Transverse colon (tissue), 4 donors: ENCODE measurements around the gene DOCK2. TPM values are rescaled to one million over a fixed set of nuclear protein-coding genes. Genes with fewer than 3 reads are reported as not detected.
"Not testable (repeated sequence)": the region's sequence is repeated elsewhere in the genome, so short reads cannot be mapped to it uniquely, and the experiment has no call there.

Source experiments
- DNase-seq: peaks from one replicate; pipeline ENCODE4 v3.0.0-alpha.2; 2019
- H3K27ac ChIP-seq, 4 donors: fragments of 200-600 bp; sonication (generic); 2 replicates each; pipeline ENCODE4 v1.5.1; 2016 to 2018; ENCODE audit warnings: inconsistent platforms in 4 of 4
- H3K27me3 ChIP-seq: fragments of 200-600 bp; sonication (generic); 2 replicates; pipeline ENCODE4 v1.5.1; 2017; ENCODE audit warnings: inconsistent platforms
- H3K36me3 ChIP-seq, 4 donors: fragments of 200-600 bp; sonication (generic); 2 replicates each; pipeline ENCODE4 v1.5.1; 2017 to 2019; ENCODE audit warnings: inconsistent platforms in 4 of 4
- H3K4me1 ChIP-seq, 4 donors: fragments of 200-600 bp; sonication (generic); 2 replicates each; pipeline ENCODE4 v1.5.1; 2017 to 2020; ENCODE audit warnings: inconsistent platforms in 4 of 4
- H3K4me3 ChIP-seq, 4 donors: fragments of 200-600 bp; sonication (generic); 1 replicate in 1 of 4; 2 replicates in 3 of 4; pipeline versions ENCODE4 v1.5.1 to v1.6.1; 2017 to 2019; ENCODE audit warnings: inconsistent platforms in 4 of 4
- H3K9me3 ChIP-seq, 2 donors: fragments of 200-600 bp; sonication (generic); 2 replicates each; pipeline ENCODE4 v1.5.1; 2017 to 2019; ENCODE audit warnings: inconsistent platforms in 2 of 2
- EP300 ChIP-seq: sonication (generic); formaldehyde crosslinking; IDR thresholded peaks from one replicate; pipeline ENCODE4 v1.6.1; 2017; ENCODE audit warnings: antibody characterized with exemption, low read depth
- POLR2A ChIP-seq: fragments of 450-650 bp; IDR thresholded peaks from one replicate; pipeline ENCODE4 v1.6.1; 2016; ENCODE audit warnings: antibody characterized with exemption, mild to moderate bottlenecking, moderate library complexity
- POLR2AphosphoS5 ChIP-seq, 3 donors: sonication (generic); formaldehyde crosslinking; IDR thresholded peaks; one replicate each; pipeline ENCODE4 v1.6.1; 2016; ENCODE audit warnings: antibody characterized with exemption in 3 of 3
- WGBS, 2 donors: methylation state at CpG; one replicate each; pipeline ENCODE4 v1.1.5; 2018; ENCODE audit warnings: low coverage in 1 of 2; 5-methylcytosine and 5-hydroxymethylcytosine counted together
- in situ Hi-C, 4 donors: fragments of 200-750 bp; cut with MboI; loops; one replicate each; pipeline versions ENCODE4 v1.15.0 to v1.15.1; 2017; ENCODE audit warnings: low sequenced_read_pairs in 3 of 4, low pct_ligation_motif_present in 1 of 4, low pct_unique_long_range_greater_than_20kb in 1 of 4
- intact Hi-C: fragments of 100-400 bp; cut with DNase I; formaldehyde crosslinking; loops from one replicate; pipeline ENCODE4 v1.15.1; 2023; ENCODE audit warnings: low total_unique reads
- total RNA-seq, 4 donors: library from RNA; depleted of rRNA; stranded (reverse); fragments of >200 nt; gene quantifications; one replicate each; pipeline ENCODE4 v1.1.0, GENCODE V29; 2016
- TF ChIP-seq, protein P1 (sequence below), 5 experiments: fragments of 200-600 bp in 3 of 5; fragments of 450-650 bp in 2 of 5; sonication (generic) in 3 of 5; IDR thresholded peaks; 1 replicate in 2 of 5; 2 replicates in 3 of 5; pipeline ENCODE4 v1.5.1; 2016 to 2017; ENCODE audit warnings: antibody characterized with exemption in 5 of 5, inconsistent platforms in 3 of 5, mild to moderate bottlenecking in 2 of 5, moderate library complexity in 1 of 5

DOCK2 gene
- total RNA-seq, 4 donors from 2014 or later = 8.3 to 24.0 (median 14.3) TPM

DNA sequence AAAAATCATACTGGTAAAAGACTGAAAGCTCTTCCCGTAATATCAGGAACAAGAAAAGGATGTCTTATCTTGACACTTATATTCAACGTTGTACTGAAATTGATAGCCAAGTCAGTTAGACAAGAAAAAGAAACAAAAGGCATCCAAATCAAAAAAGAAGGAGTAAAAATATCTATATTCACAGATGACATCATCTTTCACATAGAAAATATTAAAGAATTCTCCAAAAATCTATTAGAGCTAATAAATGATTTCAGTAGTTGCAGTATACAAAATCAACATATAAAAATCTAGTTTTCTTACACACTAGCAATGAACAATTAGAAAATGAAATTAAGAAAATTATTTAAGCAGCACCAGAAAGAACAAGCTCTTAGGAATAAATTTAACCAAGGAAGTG, 29.2 kb upstream of the DOCK2 start:
- peaks cover 0 to 5% of the 10 kb centered on the region in 2 donors for H3K9me3 ChIP-seq
- WGBS, 2 donors = 82 to 91% methylated on average over 2 of the region's 2 CpGs
- no peak for DNase-seq
- H3K36me3 ChIP-seq = no peaks in the 10 kb centered on the region
- no peaks in the 10 kb centered on the region for H3K4me1 ChIP-seq
- no peaks in the 10 kb centered on the region for H3K27me3 ChIP-seq
- in situ Hi-C loops = no loop called here
- no peak overlapping the region for H3K4me3 ChIP-seq
- TF ChIP-seq POLR2A = no peak
- no peak for TF ChIP-seq POLR2AphosphoS5 (IDR thresholded peaks at IDR 0.05)
- no peak for TF ChIP-seq EP300
- TF ChIP-seq, protein P1, sequence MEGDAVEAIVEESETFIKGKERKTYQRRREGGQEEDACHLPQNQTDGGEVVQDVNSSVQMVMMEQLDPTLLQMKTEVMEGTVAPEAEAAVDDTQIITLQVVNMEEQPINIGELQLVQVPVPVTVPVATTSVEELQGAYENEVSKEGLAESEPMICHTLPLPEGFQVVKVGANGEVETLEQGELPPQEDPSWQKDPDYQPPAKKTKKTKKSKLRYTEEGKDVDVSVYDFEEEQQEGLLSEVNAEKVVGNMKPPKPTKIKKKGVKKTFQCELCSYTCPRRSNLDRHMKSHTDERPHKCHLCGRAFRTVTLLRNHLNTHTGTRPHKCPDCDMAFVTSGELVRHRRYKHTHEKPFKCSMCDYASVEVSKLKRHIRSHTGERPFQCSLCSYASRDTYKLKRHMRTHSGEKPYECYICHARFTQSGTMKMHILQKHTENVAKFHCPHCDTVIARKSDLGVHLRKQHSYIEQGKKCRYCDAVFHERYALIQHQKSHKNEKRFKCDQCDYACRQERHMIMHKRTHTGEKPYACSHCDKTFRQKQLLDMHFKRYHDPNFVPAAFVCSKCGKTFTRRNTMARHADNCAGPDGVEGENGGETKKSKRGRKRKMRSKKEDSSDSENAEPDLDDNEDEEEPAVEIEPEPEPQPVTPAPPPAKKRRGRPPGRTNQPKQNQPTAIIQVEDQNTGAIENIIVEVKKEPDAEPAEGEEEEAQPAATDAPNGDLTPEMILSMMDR (IDR thresholded peaks at IDR 0.05) = no peak
- intact Hi-C loops = no loop called here
- no peak overlapping the region for H3K27ac ChIP-seq

DNA sequence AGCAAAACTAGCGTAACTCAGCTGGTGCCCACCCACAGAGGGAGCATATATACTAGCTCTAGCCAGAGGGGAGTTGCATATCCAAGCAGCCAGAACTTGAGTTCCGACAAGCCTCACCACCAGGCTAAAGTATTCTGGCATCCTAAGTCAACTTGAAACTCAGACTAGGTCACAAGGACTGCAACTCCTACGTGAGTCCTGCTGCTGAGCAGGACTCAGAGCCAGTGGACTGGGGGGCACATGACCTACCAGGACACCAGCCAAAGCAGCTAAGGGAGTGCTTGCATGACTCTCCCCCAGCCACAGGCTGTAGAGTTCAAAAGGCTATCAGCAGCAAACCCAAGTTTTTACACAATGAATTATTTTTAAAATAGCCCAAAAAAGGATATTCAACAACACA, 27.4 kb upstream of the DOCK2 start:
- Histone ChIP-seq H3K4me1 (no peaks in the 10 kb centered on the region), H3K4me3 (no peak overlapping the region), H3K36me3 (no peaks in the 10 kb centered on the region), H3K27me3 (no peaks in the 10 kb centered on the region), H3K27ac (no peak overlapping the region), H3K9me3 (peaks cover 0 to 5% of the 10 kb centered on the region in 2 donors)
- intact Hi-C loops = no loop called here
- DNase-seq = no peak
- in situ Hi-C loops = no loop called here
- 76% methylated on average over 3 of the region's 3 CpGs; no CpG with 5 or more reads in 1 of the 2 donors for WGBS, 2 donors
- TF ChIP-seq POLR2AphosphoS5 (IDR thresholded peaks at IDR 0.05) = no peak
- TF ChIP-seq, protein P1 (IDR thresholded peaks at IDR 0.05) = no peak
- TF ChIP-seq POLR2A = no peak
- TF ChIP-seq EP300 = no peak

DNA sequence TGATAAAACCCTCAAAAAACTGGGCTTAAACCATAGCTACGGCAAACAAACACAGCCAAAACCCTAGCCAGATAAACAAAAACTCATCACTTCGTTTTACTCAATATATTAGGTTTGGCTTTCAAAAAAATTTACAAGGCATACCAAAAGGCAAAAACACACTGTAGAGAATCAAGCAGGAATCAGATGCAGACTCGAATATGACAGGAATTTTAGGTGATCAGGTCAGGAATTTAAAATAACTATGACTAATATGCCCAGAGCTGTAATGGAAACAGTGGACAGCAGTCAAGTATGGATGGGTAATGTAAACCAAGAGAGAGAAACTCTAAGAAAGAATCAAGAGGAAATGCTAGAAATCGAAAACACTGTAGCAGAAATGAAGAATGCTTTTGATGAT, 26.5 kb upstream of the DOCK2 start:
- whole genome bisulfite sequencing, 2 donors = 71 to 73% methylated on average over 4 of the region's 4 CpGs
- no peak overlapping the region for H3K4me3 ChIP-seq
- no peak overlapping the region for H3K27ac ChIP-seq
- intact Hi-C loops (no loop called here), in situ Hi-C loops (no loop called here)
- no peaks in the 10 kb centered on the region for H3K4me1 ChIP-seq
- no peaks in the 10 kb centered on the region for H3K27me3 ChIP-seq
- H3K9me3 ChIP-seq = peaks cover 0 to 5% of the 10 kb centered on the region in 2 donors
- H3K36me3 ChIP-seq = no peaks in the 10 kb centered on the region
- DNase-seq = no peak
- TF ChIP-seq, protein P1 (IDR thresholded peaks at IDR 0.05) = no peak

DNA sequence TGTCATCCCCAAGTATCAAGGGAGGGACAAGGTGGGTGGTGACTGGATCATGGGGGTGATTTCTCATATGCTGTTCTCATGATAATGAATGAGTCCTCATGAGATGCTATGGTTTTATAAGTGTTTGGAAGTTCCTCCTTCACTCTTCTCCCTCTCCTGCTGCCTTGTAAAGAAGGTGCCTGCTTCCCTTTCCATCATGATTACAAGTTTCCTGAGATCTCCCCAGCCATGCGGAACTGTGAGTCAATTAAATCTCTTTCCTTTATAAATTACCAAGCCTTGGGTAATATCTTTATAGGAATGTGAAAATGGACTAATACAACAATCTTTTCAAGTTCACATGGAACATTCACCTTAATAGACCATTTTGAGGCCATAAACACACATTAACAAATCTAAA, 21.5 kb upstream of the DOCK2 start:
- Histone ChIP-seq H3K27me3 (no peaks in the 10 kb centered on the region), H3K36me3 (no peaks in the 10 kb centered on the region), H3K4me3 (no peak overlapping the region), H3K9me3 (peaks cover 0 to 4% of the 10 kb centered on the region in 2 donors), H3K4me1 (no peaks in the 10 kb centered on the region), H3K27ac (no peak overlapping the region)
- intact Hi-C loops = no loop called here
- in situ Hi-C loops = no loop called here
- no peak for DNase-seq
- TF ChIP-seq EP300 (no peak), POLR2A (no peak), POLR2AphosphoS5 (IDR thresholded peaks at IDR 0.05) (no peak)
- TF ChIP-seq, protein P1 (IDR thresholded peaks at IDR 0.05) = no peak
- WGBS, 2 donors = 72% methylated on average over 1 of the region's 1 CpG; no CpG with 5 or more reads in 1 of the 2 donors

DNA sequence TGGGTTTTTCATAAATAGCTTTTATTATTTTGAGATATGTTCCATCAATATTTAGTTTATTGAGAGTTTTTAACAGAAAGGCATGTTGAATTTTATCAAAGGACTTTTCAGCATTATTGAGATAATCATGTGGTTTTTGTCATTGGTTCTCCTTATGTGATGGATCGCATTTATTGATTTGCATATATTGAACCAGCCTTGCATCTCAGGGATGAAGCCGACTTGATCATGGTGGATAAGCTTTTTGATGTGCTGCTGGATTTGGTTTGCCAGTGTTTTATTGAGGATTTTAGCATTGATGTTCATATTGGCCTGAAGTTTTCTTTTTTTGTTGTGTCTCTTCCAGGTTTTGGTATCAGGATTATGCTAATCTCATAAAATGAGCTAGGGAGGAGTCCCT, 12.8 kb upstream of the DOCK2 start:
- in situ Hi-C loops, H3K27me3 ChIP-seq, H3K9me3 ChIP-seq, H3K36me3 ChIP-seq, DNase-seq, intact Hi-C loops, H3K4me1 ChIP-seq, H3K27ac ChIP-seq, H3K4me3 ChIP-seq: not testable (repeated sequence)
- 90% methylated on average over 2 of the region's 2 CpGs for WGBS, 2 donors
